GM10266 (cell line): Measurements from ENCODE around the gene FARS2.
A peak's percentile ranks its signal among the peaks of the same experiment; 100 is the strongest.

Experiments
- DNase-seq: peaks from one replicate; pipeline ENCODE4 v3.0.0; 2012; ENCODE audit errors: extremely low spot score
- TF ChIP-seq, protein P1 (sequence below): IDR thresholded peaks from 2 replicates; pipeline ENCODE4 v1.5.1; 2012; ENCODE audit warnings: mild to moderate bottlenecking, low read depth; ENCODE audit not compliant: control insufficient read depth, insufficient read depth; ENCODE audit errors: missing control alignments

FARS2 gene

DNA sequence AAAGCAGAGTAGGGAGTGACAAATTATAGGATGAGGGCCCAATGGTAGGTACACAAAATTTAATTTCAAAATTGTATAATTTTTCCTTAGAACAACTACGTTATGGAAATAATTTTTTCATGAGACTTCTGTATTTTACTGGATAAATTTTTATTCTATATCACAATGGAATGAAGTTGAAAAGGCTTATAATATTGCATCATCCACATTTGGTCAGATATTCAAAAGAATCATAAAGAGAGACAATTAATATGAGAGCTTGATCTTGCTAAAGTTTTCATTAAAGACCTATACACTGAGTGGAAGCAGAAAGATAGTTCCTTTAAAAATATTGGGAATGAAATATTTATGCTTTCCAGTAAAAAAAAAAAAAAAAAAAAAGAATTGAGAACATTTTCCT is 242.8 kb downstream of the FARS2 start:
- DNase-seq = no peak
- TF ChIP-seq, protein P1, sequence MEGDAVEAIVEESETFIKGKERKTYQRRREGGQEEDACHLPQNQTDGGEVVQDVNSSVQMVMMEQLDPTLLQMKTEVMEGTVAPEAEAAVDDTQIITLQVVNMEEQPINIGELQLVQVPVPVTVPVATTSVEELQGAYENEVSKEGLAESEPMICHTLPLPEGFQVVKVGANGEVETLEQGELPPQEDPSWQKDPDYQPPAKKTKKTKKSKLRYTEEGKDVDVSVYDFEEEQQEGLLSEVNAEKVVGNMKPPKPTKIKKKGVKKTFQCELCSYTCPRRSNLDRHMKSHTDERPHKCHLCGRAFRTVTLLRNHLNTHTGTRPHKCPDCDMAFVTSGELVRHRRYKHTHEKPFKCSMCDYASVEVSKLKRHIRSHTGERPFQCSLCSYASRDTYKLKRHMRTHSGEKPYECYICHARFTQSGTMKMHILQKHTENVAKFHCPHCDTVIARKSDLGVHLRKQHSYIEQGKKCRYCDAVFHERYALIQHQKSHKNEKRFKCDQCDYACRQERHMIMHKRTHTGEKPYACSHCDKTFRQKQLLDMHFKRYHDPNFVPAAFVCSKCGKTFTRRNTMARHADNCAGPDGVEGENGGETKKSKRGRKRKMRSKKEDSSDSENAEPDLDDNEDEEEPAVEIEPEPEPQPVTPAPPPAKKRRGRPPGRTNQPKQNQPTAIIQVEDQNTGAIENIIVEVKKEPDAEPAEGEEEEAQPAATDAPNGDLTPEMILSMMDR = no peak

DNA sequence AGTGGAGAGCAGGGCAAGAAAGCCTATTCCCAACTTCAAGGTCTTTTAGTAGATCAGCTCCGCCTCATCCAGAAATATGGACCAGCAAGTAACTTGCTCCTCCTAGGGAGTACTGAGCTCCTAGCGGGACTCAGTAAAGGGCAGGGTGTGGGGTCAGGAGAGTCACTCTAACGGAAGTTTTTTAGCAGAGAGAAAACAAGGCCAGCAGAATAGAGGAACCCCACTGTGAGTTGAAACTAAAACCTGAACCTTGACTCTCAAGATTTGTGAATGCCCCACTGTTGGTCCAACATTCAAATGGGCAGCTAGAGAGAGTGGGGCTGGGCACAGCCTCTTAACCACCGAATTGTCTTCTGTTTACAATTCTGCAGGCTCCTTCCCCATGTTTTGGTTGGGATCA is 244.8 kb downstream of the FARS2 start:
- peak; percentile 14 for DNase-seq
- TF ChIP-seq, protein P1 = no peak

DNA sequence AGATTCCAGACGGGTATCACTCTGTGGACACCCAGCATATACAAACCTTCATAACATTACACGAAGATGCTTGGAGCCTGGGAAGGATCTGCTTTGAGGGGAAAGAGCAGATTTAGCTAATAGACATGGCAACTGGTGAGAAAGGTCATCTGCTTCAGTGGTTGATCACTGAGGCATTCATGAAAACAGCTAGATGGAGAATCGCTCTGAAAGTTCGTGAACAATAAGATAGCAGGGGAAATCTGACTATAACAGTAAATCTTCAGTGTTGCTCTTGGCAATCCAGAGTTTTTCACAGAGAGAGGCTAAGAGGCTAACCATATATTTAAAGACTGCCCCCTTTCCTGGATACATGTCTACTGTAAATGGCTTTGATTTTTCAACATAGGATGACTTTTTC is 245.3 kb downstream of the FARS2 start:
- TF ChIP-seq, protein P1 = no peak
- peak; percentile 13 for DNase-seq

GRCh38 chr6:5507131-5507681 is 245.9 kb downstream of the FARS2 start:
- DNase-seq = peak; percentile 25
- TF ChIP-seq, protein P1 = no peak

GRCh38 chr6:5509106-5509505 is 247.8 kb downstream of the FARS2 start:
- TF ChIP-seq, protein P1 = no peak
- DNase-seq = no peak

DNA sequence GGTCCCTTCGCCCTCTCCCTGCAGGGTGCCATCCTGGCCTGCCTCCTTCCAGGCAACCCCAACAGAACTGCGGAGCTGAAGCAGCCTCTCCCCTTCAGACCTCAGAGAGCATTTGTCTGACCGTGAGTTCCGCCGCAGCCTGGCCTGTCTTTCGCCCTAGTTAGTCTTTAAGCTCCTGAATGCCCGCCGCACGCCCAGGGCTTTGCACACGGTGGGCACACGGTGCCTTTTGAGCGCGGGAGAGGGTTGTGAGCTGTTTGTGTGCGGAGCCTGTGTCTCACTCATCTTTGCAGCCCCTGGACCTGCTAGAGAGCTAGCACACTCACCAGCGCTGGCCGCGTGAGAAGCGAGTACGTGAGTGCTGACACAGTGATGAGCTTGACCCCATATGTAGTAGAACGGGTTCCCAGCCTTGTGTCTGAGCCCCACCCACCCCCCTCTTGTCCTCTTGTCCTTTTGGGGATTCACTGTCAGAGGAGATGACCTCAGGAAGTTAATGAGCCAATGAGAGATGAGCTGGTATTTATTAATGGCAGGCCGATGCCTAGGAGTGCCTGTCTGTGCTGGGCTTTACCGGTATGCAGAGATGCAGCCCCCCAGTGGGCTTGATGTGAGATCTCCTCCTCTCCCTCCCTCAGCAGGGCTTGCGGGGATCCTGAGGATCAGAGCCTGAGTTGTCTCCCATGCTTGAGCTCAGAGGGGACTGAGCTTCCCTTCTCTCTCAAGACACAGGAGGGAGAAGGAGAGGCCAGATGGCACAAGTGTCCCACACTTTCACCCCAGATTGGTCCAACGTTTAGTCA is 249.2 kb downstream of the FARS2 start:
- DNase-seq = no peak
- TF ChIP-seq, protein P1 = no peak

- TF ChIP-seq, protein P1 = no peak
Measured at GRCh38 chr6:5511954-5512353, 250.6 kb downstream of the FARS2 start.

More at GRCh38 chr6:5511954-5512353, 250.6 kb downstream of the FARS2 start:
- DNase-seq = no peak
